Epithelial cell of proximal tubule (primary cell): ENCODE data around the gene MVB12B. TPM values are rescaled to one million over a fixed set of nuclear protein-coding genes. Genes with fewer than 3 reads are reported as not detected.

Source experiments
- DNase-seq: peaks from one replicate; pipeline ENCODE4 v3.0.0-alpha.2; 2011; ENCODE audit warnings: low read depth
- H3K4me3 ChIP-seq: 2 replicates; pipeline ENCODE4 v1.5.1; 2011; ENCODE audit warnings: low read depth, mild to moderate bottlenecking, low read length
- total RNA-seq: library from RNA; depleted of rRNA; stranded (reverse); fragments of >200 nt; gene quantifications from 2 replicates; pipeline ENCODE4 v1.2.3, GENCODE V29; 2015
- TF ChIP-seq, protein P1 (sequence below): conservative IDR thresholded peaks from 2 replicates; pipeline ENCODE4 v1.5.1; 2012; ENCODE audit warnings: low read depth, mild to moderate bottlenecking, low read length

Gene MVB12B
- total RNA-seq, 1 donor from 2014 or later, result 6.1 TPM

DNA sequence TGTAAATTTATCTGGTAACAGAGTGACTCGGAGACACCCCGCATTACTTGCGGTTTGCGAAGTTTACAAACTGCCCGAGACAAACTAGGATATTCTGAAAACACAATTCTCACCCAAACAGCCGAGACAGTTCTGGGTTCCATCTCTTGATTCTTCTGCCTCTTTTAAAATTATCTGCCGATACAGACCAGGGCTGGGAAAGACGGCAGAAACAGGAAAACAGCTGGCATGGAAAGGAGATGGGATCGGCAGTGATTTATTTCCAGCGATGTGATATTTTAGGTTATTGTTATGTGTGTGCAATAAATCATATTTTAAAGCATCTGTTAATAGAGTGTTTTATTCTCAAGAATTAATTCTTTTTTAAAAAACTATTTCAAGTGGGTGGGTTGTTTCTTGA, 193.8 kb downstream of the MVB12B start:
- TF ChIP-seq, protein P1, sequence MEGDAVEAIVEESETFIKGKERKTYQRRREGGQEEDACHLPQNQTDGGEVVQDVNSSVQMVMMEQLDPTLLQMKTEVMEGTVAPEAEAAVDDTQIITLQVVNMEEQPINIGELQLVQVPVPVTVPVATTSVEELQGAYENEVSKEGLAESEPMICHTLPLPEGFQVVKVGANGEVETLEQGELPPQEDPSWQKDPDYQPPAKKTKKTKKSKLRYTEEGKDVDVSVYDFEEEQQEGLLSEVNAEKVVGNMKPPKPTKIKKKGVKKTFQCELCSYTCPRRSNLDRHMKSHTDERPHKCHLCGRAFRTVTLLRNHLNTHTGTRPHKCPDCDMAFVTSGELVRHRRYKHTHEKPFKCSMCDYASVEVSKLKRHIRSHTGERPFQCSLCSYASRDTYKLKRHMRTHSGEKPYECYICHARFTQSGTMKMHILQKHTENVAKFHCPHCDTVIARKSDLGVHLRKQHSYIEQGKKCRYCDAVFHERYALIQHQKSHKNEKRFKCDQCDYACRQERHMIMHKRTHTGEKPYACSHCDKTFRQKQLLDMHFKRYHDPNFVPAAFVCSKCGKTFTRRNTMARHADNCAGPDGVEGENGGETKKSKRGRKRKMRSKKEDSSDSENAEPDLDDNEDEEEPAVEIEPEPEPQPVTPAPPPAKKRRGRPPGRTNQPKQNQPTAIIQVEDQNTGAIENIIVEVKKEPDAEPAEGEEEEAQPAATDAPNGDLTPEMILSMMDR, result no peak

DNA sequence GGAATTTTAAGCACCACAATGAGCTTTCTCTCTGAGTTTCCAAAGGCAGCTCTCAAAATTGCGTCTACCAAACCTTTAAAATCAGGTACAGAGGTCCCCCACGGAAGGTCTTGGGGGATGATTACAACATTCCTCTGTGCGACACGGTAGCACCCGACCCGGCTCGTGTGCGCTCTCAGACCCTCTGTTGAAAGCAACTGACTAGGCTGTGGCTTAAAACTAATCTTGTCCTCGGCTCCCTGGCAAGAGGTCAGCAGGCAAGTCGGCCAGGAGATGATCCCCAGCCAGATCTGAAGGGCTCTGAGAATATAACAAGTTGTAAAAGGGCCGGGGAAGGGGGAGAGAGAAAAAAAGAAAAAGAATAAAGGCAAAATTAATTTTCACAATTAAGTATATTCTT, 194.5 kb downstream of the MVB12B start:
- DNase-seq, result no peak
- TF ChIP-seq, protein P1, result no peak
- H3K4me3 ChIP-seq, result no peak overlapping the region

More for the DNA sequence above, 193.8 kb downstream of the MVB12B start:
- DNase-seq, result no peak
- no peak overlapping the region for H3K4me3 ChIP-seq

DNA sequence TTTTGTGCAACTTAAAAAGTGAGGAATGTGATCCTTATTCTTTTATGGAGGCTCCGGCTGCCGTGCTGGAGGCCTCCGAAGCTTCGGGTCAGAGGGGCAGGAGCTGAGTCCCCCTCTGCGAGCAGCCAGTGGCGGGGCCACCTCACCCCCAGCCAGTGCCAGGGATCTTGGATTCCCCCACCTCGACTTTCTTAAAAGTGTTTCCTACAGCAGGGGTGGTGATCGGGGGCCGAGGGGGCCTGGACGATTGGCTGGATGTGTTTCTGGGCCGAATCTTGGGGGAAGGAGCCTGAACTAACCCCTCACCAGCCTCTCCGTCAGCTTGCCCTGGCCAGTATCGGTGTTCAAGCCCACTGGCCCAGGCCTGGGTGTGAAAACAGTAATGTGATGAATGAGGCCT, 194.9 kb downstream of the MVB12B start:
- DNase-seq, result no peak
- no peak overlapping the region for H3K4me3 ChIP-seq
- TF ChIP-seq, protein P1, result no peak

DNA sequence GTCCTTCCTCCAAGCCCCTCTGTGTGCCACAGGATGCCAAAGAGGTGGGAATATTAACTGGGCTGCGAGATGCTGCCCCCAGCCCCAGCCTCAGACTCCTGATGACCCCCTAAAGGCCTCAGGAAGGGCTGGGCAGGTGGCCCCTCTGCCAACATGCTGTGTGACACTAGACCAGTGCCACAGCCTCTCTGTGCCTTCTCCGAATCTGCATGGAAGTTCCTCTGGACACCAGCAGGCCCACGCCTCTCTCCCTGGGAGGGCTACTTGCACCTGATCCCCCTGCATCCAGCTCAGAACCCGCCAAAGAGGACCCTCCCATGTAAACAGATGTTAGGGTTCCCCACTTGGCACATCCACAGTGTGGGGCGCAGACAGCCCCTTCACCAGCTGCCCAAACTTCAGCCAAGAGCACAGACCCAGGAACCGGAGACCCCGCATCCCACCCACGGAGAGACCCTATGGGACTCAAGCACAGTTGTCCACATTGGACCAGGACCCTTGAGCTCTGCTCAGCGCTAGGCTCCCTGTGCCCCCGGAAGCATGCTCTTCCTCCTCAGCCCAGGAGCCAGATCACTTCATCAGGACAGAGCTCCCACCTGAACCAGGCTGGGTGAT, 195.5 kb downstream of the MVB12B start:
- TF ChIP-seq, protein P1, result no peak
- no peak overlapping the region for H3K4me3 ChIP-seq
- no peak for DNase-seq

DNA sequence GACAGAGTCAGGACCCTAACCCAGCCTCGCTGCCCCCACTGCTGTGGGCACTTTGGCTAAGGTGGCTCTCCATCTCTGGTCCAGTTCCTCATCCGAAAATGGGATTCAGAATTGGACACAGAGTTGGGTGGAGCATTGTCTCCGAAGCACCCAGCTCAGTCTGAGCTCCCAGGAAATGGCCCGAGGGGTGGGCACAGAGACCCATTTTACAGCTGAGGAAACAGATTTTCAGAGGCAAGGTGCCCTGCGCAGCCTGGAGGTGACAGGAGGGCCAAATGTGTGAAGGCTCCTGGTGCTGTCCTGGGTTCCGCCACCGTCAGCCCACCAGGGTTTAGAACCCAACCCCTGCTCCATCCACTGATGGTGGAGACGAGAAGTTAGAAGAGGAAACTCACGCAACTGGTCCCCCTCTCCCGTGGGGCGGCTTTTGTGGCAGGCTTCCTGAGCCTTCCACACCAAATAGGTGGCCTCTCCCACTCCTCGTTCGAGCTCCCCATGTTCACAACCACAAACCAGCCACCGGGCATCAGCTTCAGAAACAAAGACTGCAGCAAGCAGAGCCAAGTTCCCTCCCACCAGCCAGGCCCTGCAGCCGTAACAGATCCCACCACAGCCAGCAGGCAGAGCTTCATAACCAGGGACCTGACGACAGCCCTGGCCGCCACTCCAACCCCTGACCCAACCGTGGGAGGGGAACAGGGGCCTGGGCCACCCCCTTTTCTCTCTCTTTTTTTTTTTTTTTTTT, 196.2 kb downstream of the MVB12B start:
- DNase-seq, result no peak
- TF ChIP-seq, protein P1, result no peak
- no peak overlapping the region for H3K4me3 ChIP-seq

DNA sequence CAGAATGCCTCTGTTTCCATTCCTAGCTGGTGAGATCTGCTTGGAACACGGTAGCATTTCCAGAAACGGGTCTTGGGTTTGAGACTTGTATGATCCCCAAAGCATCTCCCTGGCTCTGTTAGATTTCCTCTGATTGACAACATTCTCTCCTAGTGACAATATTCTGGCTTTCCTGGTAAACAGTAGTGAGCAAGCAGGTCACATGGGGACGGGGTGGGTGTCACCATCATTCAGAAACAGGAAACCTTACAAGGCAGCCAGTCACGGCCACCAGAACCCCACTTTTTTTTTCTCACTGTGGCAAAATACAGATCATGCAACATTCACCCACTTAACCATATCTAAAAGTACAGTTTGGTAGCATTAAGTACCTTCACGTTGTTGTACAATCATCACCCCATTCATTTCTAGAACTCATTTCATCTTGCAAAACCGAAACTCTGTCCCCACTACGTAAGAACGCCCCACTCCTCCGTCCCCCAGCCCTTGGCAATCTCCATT, 197.0 kb downstream of the MVB12B start:
- DNase-seq, result no peak
- no peak overlapping the region for H3K4me3 ChIP-seq
- TF ChIP-seq, protein P1, result no peak
